ENCODE measurements around the gene YTHDC1.
"Not testable (repeated sequence)": the region's sequence is repeated elsewhere in the genome, so short reads cannot be mapped to it uniquely, and the experiment has no call there.

Gene YTHDC1

DNA sequence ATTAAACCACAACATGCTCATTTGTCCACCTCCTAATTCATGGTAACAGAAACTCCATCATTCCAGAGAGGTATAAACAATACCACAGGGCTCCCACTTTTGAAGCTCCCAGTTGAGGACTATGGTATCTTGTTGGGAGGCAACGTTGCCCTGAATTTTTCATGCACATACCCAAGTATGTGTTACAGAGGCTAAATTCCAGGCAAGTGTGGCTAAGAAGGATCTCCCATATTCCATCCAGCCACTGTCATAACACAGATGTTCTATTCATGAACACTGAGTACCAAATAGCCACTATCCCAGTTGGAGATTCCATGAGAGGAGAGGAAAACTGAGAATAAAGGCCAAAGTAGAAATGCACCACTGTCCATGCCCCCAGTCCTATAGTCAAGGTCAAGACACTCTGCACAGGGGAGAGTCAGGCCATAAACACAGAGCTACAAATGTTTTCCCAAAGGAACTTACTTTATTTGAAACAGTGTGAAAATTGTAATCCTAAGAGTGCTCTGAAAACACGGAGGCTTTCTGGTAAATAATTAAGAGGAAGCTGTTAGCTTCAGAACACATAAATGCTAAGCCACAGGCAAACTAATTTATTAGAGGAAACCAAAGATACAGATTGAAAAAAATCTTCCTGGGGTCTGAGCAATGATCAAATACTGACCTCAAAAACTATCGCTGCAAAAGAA, 62.0 kb downstream of the YTHDC1 start:
- DNase-seq, result no peak

DNA sequence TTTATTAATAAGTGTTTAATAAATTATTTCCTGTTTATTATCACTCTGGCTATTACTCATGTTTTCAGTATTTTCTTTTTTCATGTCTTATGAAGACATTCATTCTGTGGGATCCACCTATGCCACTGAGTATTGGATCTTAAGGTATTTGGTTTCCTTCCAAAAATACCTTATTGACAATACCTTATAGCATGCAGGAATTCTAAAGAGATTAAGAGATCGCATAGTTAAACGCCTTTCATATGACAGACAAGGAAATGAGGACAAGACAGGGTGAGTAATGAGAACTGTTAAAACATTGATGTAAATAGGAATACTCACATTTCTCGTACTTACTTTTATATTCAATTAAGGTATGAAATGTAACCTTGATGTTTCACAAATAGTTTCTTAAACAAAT, 66.2 kb downstream of the YTHDC1 start:
- no peak for DNase-seq

DNA sequence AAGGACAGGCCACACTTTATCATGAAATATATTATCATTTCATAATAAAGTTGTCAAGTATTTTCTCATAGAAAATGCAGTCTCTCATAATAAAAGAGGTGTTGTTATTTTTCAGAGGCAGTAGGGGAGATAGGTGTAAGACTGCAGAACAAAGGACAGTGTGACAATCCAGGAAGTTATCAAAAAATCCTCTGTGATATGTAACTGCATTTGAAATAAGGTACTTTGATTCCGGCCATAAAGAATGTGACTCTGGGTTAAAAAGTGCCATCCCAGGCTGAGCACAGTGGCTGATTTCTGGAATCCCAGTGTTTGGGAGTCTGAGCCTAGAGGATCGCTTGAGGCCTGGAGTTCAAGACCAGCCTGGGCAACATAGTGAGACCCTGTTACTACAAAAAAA, 66.8 kb downstream of the YTHDC1 start:
- DNase-seq, result no peak

DNA sequence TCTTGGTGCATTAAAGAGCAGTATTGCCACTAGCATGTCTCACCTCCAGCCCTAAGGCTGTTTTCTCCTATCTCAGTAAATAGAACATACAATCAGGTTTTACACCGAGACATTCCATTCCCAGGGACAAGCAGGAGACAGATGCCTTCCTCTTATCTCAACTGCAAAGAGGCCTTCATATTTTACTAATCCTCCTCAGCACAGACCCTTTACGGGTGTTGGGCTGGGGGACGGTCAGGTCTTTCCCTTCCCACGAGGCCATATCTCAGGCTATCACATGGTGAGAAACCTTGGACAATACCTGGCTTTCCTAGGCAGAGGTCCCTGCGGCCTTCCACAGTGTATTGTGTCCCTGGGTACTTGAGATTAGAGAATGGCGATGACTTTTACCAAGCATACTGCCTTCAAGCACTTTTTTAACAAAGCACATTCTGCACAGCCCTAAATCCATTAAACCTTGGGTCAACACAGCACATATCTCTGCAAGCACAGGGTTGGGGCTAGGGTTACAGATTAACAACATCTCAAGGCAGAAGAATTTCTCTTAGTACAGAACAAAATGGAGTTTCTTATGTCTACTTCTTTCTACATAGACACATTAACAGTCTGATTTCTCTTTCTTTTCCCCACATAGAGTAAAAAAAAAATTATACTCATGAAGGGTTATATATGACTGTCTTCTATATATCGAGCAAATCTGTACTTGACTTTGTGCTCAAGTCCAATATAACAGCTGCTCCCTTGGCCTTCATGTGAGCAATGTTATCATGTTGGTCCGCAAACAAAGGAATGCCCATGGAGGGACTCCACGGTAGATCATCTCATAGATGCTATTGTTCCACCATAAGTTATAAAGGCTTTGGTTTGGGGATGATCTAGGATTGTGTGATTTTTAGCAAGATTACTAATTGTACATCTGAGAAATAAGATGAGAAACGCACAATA, 67.8 kb downstream of the YTHDC1 start:
- not testable (repeated sequence) for DNase-seq

DNA sequence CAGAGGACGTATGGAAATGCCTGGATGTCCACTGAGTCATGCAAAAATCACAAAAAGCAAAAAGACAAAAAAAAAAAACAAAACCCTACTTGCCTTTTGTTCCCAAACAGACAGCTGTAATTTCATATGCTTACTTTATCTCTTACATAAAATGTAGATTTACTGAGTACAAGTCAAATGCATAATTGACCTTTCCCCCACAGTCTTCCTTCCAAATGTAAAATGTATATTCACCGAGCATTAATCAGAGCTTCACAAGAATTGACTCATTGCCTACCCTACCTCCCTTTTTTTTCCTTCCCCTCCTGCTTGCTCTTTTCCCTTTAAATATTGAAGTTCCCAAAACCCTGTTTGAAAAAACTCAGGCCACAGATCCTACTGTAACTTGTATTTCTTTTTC, 71.9 kb downstream of the YTHDC1 start:
- no peak for DNase-seq

DNA sequence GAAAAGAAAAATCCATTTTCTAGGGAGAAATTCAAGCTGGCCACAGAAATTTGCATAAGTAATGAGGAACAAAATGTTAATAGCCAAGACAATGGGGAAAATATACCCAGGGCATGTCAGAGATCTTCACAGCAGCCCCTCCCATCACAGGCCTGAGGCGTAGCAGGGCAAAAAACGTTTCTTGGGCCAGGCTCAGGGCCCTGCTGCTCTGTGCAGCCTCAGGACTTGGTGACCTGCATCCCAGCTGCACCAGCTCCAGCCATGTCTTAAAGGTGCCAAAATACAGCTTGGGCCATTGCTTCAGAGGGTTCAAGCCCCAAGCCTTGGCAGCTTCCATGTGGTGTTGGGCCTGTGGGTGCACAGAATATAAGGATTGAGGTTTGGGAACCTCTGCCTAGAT, 72.3 kb downstream of the YTHDC1 start:
- no peak for DNase-seq

DNA sequence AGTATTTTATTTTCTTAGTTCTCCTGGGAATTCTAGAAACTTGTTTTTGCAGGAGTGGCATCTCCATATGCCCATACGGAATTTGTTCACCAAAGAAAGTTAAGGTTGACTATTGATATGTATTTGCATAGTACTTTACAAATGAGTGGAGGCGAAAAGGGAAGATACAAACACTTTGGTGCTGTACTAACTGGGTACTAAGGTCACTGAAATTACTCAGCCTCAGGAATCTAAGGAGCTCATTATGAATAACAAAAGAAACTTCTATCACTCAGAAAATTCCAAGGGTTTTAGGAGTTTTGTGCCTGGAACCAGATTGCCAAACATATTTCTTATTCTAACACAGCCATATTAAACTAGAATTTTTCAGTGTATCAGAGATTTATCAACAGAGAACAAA, 77.0 kb downstream of the YTHDC1 start:
- DNase-seq, result no peak

DNA sequence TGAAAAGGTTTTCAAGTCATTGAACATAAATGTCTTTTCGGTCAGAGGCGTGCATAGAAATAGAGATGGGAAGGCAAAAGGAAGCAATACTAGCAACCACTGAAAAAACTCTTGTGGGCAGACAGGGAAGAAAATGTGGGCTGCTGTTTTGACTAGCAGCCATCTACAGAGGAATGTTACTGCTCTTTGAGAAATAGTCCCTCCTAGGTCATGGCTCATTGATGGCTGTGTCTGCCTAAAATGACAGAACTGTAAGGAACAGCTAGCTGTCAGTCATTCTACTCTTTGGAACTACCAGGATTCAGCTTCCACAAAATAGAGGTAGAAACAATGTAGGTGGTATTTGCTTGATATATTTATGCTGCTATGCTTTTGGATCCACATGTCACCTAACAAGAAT, 77.5 kb downstream of the YTHDC1 start:
- no peak for DNase-seq

DNA sequence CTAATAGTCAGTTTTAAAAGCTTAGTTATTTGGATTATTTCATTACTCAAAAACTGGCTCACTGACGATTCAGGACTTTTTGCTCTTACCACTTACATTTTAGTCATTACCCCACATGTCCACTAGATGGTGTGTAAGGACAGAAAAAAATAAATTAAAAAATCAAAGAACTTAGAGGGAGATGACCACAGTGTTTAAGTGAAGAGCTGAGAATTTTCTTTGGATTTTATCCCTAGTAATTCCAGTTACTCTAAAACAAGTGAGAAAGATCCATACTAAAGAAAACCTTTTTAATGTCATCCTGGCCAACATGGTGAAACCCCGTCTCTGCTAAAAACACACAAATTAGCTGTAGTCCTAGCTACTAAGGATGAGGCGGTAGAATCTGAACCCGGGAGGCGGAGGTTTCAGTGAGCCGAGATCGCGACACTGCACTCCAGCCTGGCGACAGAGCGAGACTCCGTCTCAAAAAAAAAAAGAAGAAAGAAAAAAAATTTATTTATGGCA, 78.0 kb downstream of the YTHDC1 start:
- DNase-seq, result peak; percentile 43

DNA sequence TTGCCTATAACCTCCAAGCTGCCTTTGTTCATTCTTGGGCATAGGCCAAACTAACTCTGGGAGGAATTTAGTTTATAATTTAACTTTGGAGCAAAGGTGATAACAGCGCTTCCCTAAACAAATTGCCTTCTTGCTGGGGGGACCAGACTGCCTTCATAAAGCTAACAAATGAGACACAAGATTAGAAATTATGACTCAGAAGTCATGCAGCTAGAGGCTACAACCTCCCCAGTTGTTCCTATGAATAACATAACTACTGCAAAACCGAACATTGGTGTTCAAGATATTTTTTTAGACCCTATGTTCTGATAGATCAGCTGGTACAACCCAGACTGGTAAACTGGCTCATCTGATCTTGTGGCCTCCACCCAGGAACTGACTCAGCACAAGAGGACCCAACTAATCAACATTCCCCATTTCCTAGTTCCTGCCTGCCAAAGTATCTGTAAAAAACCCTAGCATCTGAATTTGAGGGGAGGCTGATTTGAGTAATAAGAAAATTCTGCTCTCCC, 82.4 kb downstream of the YTHDC1 start:
- no peak for DNase-seq

DNA sequence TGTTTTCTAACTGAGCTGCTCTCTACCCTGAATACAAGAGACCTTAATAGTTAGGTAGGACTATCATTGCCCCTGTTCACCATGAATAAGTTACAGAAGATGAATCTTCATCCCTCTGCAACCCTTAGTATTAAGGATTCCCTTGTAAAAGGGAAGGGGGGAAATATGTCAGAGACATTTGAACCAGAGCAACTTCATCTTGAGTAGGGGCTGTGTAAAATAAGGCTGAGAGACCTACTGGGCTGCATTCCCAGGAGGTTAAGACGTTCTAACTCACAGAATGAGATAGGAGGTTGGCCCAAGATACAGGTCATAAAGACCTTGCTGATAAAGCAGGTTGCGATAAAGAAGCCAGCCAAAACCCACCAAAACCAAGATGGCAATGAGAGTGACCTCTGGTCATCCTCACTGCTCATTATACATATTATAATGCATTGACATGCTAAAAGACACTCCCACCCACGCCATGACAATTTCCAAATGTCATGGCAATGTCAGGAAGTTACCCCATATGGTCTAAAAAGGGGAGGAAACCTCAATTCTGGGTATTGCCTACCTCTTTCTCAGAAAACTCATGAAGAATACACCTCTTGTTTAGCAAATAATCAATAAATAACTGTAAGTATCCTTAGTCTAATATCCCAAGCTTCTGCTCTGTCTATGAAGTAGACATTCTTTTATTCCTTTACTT, 84.9 kb downstream of the YTHDC1 start:
- no peak for DNase-seq

All from suppressor macrophage treated with lipopolysaccharide for 4 hours (primary cell).